Stimulated activated CD8-positive, alpha-beta memory T cell treated with anti-CD3 and anti-CD28 coated beads, Interleukin-7, amount 100 ng/mL, for 1 hour (primary cell): ENCODE data around the gene B3GNT8.
"Not testable (repeated sequence)": the region's sequence is repeated elsewhere in the genome, so short reads cannot be mapped to it uniquely, and the experiment has no call there.

Experiments
- DNase-seq, 2 donors: peaks; one replicate each; pipeline ENCODE4 v3.0.0-alpha.2; 2020; ENCODE audit warnings: low read depth in 2 of 2

B3GNT8 gene

DNA sequence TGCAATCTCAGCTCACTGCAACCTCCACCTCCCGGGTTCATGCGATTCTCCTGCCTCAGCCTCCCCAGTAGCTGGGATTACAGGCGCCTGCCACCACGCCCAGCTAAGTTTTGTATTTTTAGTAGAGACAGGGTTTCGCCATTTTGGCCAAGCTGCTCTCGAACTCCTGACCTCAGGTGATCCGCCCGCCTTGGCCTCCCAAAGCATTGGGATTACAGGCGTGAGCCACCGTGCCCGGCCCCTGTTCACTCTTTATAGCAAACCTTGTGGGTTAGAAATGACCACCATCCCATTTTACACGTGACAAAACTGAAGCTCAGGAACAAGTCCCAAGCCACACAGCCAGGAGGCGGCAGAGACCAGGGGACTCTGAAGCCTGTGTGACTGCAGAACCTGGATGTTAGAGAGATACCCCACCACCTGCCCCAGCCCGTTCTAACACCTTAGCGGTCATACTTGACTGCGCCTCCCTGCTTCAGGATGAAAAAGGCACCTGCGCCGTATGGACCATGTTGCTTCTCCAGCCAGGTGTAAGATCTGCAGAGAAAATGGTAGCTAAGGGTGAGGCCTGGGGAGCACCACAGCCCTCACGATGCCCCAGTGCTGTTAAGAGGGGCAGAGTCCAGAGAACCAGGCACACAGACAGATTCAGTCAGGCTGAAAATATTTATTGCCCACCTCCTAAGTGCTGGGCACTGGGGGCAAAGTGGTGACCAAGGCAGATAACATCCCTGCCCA is 8.9 kb upstream of the B3GNT8 start:
- no peak for DNase-seq

DNA sequence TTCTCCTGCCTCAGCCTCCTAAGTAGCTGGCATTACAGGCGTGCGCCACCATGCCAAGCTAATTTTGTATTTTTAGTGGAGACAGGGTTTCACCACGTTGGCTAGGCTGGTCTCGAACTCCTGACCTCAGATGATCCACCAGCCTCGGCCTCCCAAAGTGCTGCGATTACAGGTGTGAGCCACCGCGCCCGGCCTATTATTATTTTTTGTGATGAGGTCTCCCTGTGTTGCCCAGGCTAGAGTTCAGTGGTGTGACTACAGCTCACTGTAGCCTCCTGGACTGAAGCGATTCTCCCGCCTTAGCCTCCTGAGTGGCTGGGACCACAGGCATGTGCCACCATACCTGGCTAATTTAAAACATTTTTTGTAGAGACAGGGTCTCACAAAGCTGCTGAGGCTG is 8.2 kb upstream of the B3GNT8 start:
- DNase-seq = not testable (repeated sequence)

DNA sequence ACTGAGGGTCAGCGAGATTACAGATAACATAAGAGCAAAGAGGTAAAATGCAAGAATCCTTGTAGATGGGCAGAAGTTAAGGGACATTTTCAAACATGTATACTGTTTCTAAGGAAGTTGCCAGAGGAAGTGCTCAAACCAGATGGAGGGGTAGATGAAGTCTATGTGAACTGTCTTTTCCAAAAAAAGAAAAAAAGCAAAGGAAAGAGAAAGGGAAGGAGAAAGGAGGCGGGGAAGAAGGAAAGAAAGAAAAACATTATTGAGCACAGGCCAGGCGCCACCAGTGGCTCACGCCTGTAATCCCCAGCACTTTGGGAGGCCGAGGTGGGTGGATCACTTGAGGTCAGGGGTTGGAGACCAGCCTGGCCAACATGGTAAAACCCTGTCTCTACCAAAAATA is 7.3 kb upstream of the B3GNT8 start:
- DNase-seq = no peak

DNA sequence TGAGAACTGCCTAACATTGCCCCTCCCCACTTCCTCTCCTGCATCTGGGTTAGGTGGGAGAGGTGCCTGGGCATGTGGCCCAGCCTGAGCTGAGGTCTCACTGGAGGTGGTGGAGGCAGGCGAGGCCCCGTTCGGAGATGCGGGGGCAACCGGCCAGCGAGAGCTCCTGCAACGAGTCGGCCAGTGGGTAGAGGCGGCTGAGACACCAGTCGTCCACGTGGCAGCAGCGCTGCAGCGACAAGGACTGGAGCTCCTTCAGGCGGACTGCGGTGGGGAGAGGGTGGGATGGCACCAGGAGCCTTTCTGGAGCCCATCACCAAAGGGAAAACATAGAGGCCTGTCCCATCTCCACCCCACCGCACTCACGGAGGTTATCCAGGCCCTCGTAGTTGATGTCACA is 6.0 kb upstream of the B3GNT8 start:
- DNase-seq = no peak

GRCh38 chr19:41431426-41432386 is 4.5 kb upstream of the B3GNT8 start:
- no peak for DNase-seq

DNA sequence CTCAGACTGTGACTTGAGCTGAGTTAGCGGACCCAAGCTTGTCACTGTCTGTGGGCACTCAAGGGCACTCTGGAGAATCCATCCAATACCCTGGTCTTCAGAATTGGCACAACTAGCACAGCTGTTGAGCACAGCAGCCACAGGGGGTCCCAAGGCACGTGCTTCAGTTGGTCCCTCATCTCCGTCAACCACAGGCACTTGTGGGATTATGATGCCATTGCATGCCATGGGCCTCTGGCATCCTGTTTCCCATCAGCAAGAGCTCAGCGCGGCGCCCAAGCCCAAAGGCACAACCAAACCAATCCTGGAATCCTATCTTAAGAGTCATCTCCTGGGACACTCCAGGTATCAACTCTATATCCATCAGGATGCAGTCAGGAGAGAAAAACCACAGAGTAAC is 3.7 kb upstream of the B3GNT8 start:
- no peak for DNase-seq

- DNase-seq = no peak
These were observed 1.3 kb upstream of the B3GNT8 start for GRCh38 chr19:41428481-41428859.

- peak in 1 of 2 donors; percentile 12 for DNase-seq
These were observed 690 bp upstream of the B3GNT8 start for GRCh38 chr19:41427647-41428480.

- no peak for DNase-seq
These were observed 895 bp downstream of the B3GNT8 start for GRCh38 chr19:41426116-41426841.

- DNase-seq = no peak
These were observed 1.7 kb downstream of the B3GNT8 start for GRCh38 chr19:41425174-41426115.

- no peak for DNase-seq
These were observed 2.6 kb downstream of the B3GNT8 start for GRCh38 chr19:41424335-41425173.

DNA sequence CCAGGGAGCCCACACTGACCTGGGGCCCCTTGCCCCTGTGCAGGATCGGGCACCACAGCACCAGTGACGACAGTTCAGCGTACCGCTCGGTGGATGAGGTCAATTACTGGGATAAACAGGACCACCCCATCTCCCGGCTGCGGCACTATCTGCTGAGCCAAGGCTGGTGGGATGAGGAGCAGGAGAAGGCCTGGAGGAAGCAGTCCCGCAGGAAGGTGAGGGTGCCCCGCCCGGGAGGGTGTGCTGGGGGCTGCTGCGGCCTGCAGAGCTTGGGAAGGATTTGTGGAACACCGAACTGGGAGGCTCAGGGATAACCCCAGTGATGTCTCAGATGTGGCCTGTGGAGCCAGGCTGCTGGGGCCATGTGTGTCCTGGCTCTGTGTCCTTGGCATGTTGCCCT is 4.2 kb downstream of the B3GNT8 start:
- DNase-seq = no peak

- no peak for DNase-seq
These were observed 4.7 kb downstream of the B3GNT8 start for GRCh38 chr19:41422456-41422855.

- DNase-seq = no peak
These were observed 5.2 kb downstream of the B3GNT8 start for GRCh38 chr19:41421973-41422372.

DNA sequence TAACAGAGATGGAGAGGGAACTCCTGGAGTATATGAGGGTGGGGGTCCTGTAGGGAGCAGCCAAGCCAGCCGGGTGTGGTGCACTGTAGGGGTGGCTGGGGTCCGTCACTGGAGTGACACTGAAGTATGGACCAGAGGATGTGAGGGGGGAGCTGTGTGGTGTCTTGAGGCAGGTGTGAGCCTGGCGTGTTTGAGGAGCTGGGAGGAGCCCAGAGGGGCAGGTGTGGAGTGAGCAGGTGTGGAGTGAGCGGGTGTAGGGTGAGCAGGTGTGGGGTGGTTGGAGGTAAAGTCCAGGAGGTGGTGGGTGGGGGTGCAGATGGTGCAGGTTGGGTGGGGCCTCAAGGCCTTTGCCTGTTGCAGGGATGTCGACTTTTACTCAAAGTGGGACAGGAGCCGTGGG is 5.9 kb downstream of the B3GNT8 start:
- no peak for DNase-seq

DNA sequence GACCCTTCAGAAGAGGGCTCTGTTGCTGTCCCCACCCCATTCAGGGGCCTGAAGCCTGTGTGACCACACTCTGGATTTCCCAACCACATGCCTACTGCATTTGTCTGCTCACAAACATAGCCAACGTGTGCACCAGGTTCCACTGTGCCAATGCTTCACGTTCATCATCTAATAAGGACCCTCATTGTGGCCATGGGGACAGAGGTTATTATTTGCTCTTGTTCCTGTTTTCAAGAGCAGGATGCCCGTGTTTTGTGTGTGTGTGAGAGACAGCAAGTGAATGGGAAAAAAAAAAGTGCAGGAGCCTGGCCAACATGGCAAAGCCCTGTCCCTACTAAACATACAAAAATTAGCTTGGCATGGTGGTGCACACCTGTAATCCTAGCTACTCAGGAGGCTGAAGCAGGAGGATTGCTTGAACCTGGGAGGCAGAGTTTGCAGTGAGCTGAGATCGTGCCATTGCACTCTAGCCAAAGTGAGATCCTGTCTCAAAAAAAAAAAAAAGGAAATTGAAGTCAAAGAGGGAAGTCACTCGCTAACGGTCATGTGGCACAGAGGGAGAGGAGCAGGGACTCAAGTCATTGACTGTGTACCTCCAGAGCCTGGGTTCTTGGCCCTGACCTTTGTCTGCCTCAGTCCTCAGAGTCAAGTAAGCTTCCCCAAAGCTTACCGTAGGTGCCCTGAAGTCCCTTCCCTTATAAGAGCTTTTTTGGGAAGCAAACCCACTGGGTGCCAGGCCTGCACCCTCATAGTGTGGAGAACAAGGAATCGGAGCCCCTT is 6.9 kb downstream of the B3GNT8 start:
- no peak for DNase-seq

DNA sequence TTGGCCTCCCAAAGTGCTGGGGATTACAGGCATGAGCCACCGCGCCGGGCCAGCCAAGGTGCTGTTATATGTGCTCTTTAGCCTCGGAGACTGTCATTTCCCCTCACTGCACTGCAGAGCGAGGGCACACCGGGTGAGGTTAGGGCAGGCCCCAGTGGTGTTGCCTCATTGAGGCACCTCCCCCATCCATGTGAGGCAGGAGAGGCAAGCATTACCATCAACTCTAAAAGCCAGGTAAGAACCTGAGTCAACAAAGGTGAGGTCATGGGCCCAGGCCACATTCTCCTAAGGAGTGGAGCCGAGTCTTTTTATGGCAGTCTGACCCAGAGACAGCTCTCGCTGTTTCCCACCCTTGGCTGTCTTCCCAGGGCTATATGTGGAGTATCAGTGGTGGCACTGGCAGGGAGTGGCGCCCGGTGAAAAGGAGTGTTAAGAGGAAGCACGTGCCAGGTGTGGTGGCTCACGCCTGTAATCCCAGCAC is 10.9 kb downstream of the B3GNT8 start:
- DNase-seq = no peak

DNA sequence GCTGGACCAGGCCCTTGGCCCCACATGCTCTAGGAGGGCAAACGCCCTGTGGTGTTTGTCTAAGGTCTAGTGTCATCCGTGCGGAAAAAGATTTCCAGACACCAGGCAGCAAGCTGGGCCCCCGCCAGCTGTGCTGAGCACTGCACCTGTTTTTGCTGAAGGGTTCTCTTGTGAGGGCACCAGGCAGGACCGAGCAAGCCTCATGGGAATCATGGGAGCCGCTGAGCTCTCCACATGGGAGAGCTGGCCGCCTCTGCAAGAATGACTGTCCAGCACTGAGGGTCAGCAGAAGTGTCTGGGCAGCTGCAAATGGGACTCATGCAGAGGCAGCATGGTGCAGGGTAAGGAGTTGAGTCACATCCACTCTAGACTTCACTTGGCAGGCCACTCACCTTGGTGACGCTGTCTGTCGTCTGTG is 12.0 kb downstream of the B3GNT8 start:
- no peak for DNase-seq
